HT1080 (cell line): ENCODE results near the gene RAD51D. TPM values are rescaled to one million over a fixed set of nuclear protein-coding genes. Genes with fewer than 3 reads are reported as not detected.
A peak's percentile ranks its signal among the peaks of the same experiment; 100 is the strongest.
"Not testable (repeated sequence)": the region's sequence is repeated elsewhere in the genome, so short reads cannot be mapped to it uniquely, and the experiment has no call there.

Source experiments
- DNase-seq: peaks from one replicate; pipeline ENCODE4 v3.0.0-alpha.2; 2015; ENCODE audit warnings: low read depth
- polyA plus RNA-seq, 2 experiments: library from polyadenylated mRNA; depleted of rRNA; stranded (reverse); fragments of >200 nt; gene quantifications; 2 replicates each; pipeline ENCODE4 v1.2.3, GENCODE V29; 2015
- total RNA-seq: library from RNA; depleted of rRNA; stranded (reverse); fragments of >200 nt; shearing (Covaris generic); gene quantifications from 2 replicates; pipeline ENCODE4 v1.2.3, GENCODE V29; 2014; rRNA removed

The RAD51D gene
- total RNA-seq, result 8.6 and 10.1 TPM in 2 replicates
- polyA plus RNA-seq (2015; cell fraction: cytosol; rRNA removed), result 12.5 and 13.4 TPM in 2 replicates
- 17.0 and 21.2 TPM in 2 replicates for polyA plus RNA-seq (2015; cell fraction: nucleus; rRNA removed)

GRCh38 chr17:35119370-35120165 is at the start of gene RAD51D:
Gene RAD51D (minus strand): TSS chr17:35119860. CDS start chr17:35119613, 247 bp downstream.
- DNase-seq, result peak; percentile 81

- DNase-seq, result peak; percentile 65
Observed at GRCh38 chr17:35167666-35168065, 48.0 kb upstream of the RAD51D start.

- DNase-seq, result no peak
Observed at GRCh38 chr17:35167046-35167445, 47.4 kb upstream of the RAD51D start.

GRCh38 chr17:35166526-35166925 is 46.9 kb upstream of the RAD51D start:
- DNase-seq, result no peak

GRCh38 chr17:35164716-35165115 is 45.1 kb upstream of the RAD51D start:
- peak; percentile 23 for DNase-seq

- DNase-seq, result no peak
Observed at GRCh38 chr17:35163886-35164285, 44.2 kb upstream of the RAD51D start.

GRCh38 chr17:35162755-35163154 is 43.1 kb upstream of the RAD51D start:
- DNase-seq, result no peak

GRCh38 chr17:35161281-35161761 is 41.7 kb upstream of the RAD51D start:
- no peak for DNase-seq

GRCh38 chr17:35160354-35161201 is 40.9 kb upstream of the RAD51D start:
- no peak for DNase-seq

GRCh38 chr17:35159940-35160339 is 40.3 kb upstream of the RAD51D start:
- DNase-seq, result no peak

- DNase-seq, result no peak
Observed at GRCh38 chr17:35155246-35155645, 35.6 kb upstream of the RAD51D start.

- no peak for DNase-seq
Observed at GRCh38 chr17:35154196-35155165, 34.8 kb upstream of the RAD51D start.

- no peak for DNase-seq
Observed at GRCh38 chr17:35152421-35153140, 32.9 kb upstream of the RAD51D start.

- DNase-seq, result not testable (repeated sequence)
Observed at GRCh38 chr17:35151080-35151479, 31.4 kb upstream of the RAD51D start.

GRCh38 chr17:35149941-35150340 is 30.3 kb upstream of the RAD51D start:
- no peak for DNase-seq

GRCh38 chr17:35148144-35148543 is 28.5 kb upstream of the RAD51D start:
- DNase-seq, result no peak

GRCh38 chr17:35147375-35147905 is 27.8 kb upstream of the RAD51D start, which contains the start of gene UNC45B:
Gene UNC45B (plus strand): TSS chr17:35147817. CDS start chr17:35148264, 447 bp downstream.
- no peak for DNase-seq

GRCh38 chr17:35146214-35146833 is 26.7 kb upstream of the RAD51D start:
- DNase-seq, result no peak

- no peak for DNase-seq
Observed at GRCh38 chr17:35144840-35145239, 25.2 kb upstream of the RAD51D start.
